NK-92 (cell line): ENCODE data around the gene PRR12.

Experiments used
- DNase-seq: peaks from one replicate; lab custom pipeline; 2025; ENCODE audit not compliant: unreplicated experiment; lab: John Stamatoyannopoulos, UW

Gene PRR12

GRCh38 chr19:49664171-49665035, 73.4 kb downstream of the PRR12 start:
- peak; percentile 51 for DNase-seq

- DNase-seq: no peak
Observed at GRCh38 chr19:49665036-49665350, 74.0 kb downstream of the PRR12 start.

DNA sequence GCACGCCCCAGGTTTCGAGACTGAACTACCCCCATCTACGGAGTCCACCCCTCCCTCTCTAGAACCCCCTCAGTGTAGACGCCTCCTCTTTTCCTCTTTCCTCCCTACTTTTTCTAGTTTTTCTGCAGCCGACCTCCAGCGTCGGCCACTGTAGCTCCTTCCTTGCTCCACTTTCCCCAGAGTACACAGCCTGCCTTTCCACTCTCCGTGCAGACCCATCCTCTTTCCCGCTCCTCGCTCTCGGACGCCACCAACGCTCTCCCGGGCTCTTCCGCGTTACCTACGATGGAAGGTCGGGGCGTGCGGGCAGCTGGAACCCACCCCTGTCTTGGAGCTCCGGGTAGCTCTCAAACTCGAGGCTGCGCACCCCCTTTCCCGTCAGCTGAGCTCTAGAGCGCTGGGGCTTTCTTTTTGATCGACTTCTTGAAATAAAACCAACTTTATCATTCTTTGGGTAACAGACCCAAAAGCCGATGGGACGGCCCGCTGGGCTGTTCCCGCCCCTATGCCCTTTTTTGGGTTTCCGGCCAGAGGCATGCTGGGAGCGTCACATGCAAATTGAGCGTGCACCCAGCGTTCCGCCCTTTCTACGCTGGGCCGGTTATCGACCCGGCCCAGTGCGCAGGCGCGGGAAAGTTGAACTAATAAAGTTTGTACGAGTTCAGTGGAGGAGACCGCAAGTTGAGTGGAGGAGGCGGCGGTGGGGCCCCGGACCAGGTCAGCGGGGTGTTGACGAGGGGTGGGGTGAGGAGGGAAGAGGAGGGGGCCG, 74.6 kb downstream of the PRR12 start, which contains the start of the genes BCL2L12 and IRF3:
Gene BCL2L12, plus strand, starts transcription at position 583 of the 769 bp plus-strand sequence. CDS start 760 bp downstream, outside the sequence.
Gene IRF3, minus strand, starts transcription at position 507 of the 769 bp plus-strand sequence. CDS start 1,019 bp downstream, outside the sequence.
- peak; percentile 86 for DNase-seq

- DNase-seq: no peak
Observed at GRCh38 chr19:49666120-49666444, 75.1 kb downstream of the PRR12 start.

- no peak for DNase-seq
Observed at GRCh38 chr19:49667473-49667872, 76.5 kb downstream of the PRR12 start.

DNA sequence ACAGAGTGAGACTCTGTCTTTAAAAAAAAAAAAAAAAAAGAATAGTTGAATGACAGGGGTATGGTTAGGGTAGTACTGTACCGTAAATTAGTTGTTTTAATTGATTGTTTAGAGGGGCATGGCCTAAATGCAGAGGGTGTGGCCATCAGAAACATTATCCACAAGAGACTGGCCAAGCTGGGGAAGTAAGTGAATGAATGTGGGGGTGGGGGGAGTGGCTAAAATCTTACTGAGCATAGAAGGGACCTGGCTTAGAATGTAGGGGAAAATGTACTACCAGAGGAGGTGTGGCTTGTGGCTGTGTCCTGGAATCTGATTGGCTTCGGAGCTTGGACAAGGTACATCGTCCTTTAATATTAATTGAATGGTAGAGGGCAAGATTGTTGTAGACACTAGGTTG, 78.5 kb downstream of the PRR12 start:
- DNase-seq: no peak

GRCh38 chr19:49672131-49672919, 81.3 kb downstream of the PRR12 start:
- no peak for DNase-seq
